Spinal cord (tissue), 10 donors: ENCODE results near the gene ROR2. TPM values are rescaled to one million over a fixed set of nuclear protein-coding genes. Genes with fewer than 3 reads are reported as not detected.
A peak's percentile ranks its signal among the peaks of the same experiment; 100 is the strongest.

Experiments used
- DNase-seq, 6 donors: peaks; one replicate each; pipeline versions ENCODE4 v3.0.0 to v3.0.0-alpha.2; 2013 to 2015; ENCODE audit warnings: low spot score in 6 of 6, low read depth in 4 of 6
- H3K27ac ChIP-seq: one replicate; pipeline ENCODE4 v1.5.1; 2013; ENCODE audit warnings: low read depth, low read length, control low read depth
- H3K27me3 ChIP-seq: one replicate; pipeline ENCODE4 v1.6.1; 2013; ENCODE audit warnings: low read length; ENCODE audit not compliant: control insufficient read depth, insufficient read depth
- H3K36me3 ChIP-seq: one replicate; pipeline ENCODE4 v1.6.1; 2013; ENCODE audit warnings: low read length; ENCODE audit not compliant: control insufficient read depth, insufficient read depth
- H3K4me1 ChIP-seq: one replicate; pipeline ENCODE4 v1.6.1; 2013; ENCODE audit warnings: low read length; ENCODE audit not compliant: control insufficient read depth, insufficient read depth
- H3K4me3 ChIP-seq: one replicate; pipeline ENCODE4 v1.5.1; 2013; ENCODE audit warnings: low read depth, low read length, control low read depth
- H3K9me3 ChIP-seq: one replicate; pipeline ENCODE4 v1.6.1; 2013; ENCODE audit warnings: low read length; ENCODE audit not compliant: control insufficient read depth, insufficient read depth
- WGBS: methylation state at CpG from one replicate; pipeline ENCODE4 v1.1.5; 2013; ENCODE audit warnings: missing lambda C conversion rate; ENCODE audit not compliant: insufficient coverage; 5-methylcytosine and 5-hydroxymethylcytosine counted together
- polyA plus RNA-seq, 2 donors: library from polyadenylated mRNA; unstranded; fragments of 120-200 nt; gene quantifications; one replicate each; pipeline ENCODE4 v1.2.1, GENCODE V29; 2013; ENCODE audit not compliant: insufficient read length in 2 of 2
- total RNA-seq, 2 donors: library from RNA; depleted of rRNA in 1 of 2; stranded (reverse); fragments of 120-200 nt in 1 of 2; fragments of >200 nt in 1 of 2; gene quantifications; one replicate each; pipeline versions ENCODE4 v1.2.3 to v1.2.4, GENCODE V29; 2013 to 2014
- donor health status: healthy.

The ROR2 gene
- total and polyA plus RNA-seq, 4 donors: 3.1 to 20.6 (median 5.0) TPM

- DNase-seq: no peak
- Histone ChIP-seq H3K27me3 (no peaks in the 10 kb centered on the region), H3K9me3 (no peaks in the 10 kb centered on the region), H3K4me1 (peaks cover 9% of the 10 kb centered on the region), H3K36me3 (no peaks in the 10 kb centered on the region), H3K4me3 (no peak overlapping the region), H3K27ac (no peak overlapping the region)
- WGBS: 76% methylated on average over 6 of the region's 8 CpGs
Observed at GRCh38 chr9:91678807-91679580, 271.0 kb downstream of the ROR2 start.

- H3K4me1 ChIP-seq: peaks cover 9% of the 10 kb centered on the region
- peak in 1 of 6 donors; percentile 78 for DNase-seq
- no peak overlapping the region for H3K27ac ChIP-seq
- H3K9me3 ChIP-seq: no peaks in the 10 kb centered on the region
- H3K4me3 ChIP-seq: no peak overlapping the region
- H3K36me3 ChIP-seq: no peaks in the 10 kb centered on the region
- H3K27me3 ChIP-seq: no peaks in the 10 kb centered on the region
- WGBS: no CpG with 5 or more reads among the region's 5 CpGs
Observed at GRCh38 chr9:91677822-91678436, 272.1 kb downstream of the ROR2 start.

GRCh38 chr9:91677331-91677730 lies 272.7 kb downstream of the ROR2 start:
- Histone ChIP-seq H3K36me3 (no peaks in the 10 kb centered on the region), H3K9me3 (no peaks in the 10 kb centered on the region), H3K4me3 (no peak overlapping the region), H3K27ac (no peak overlapping the region), H3K27me3 (no peaks in the 10 kb centered on the region), H3K4me1 (peaks cover 9% of the 10 kb centered on the region)
- 42% methylated on average over 2 of the region's 3 CpGs for WGBS
- peak in 1 of 6 donors; percentile 33 for DNase-seq

- WGBS: 83% methylated on average over 1 of the region's 1 CpG
- Histone ChIP-seq H3K36me3 (no peaks in the 10 kb centered on the region), H3K27me3 (no peaks in the 10 kb centered on the region), H3K9me3 (no peaks in the 10 kb centered on the region), H3K4me3 (no peak overlapping the region), H3K27ac (no peak overlapping the region), H3K4me1 (peaks cover under 1% of the 10 kb centered on the region)
- DNase-seq: peak in 3 of 6 donors; percentile 13 to 55 (median 45)
Observed at GRCh38 chr9:91676046-91676445, 274.0 kb downstream of the ROR2 start.

GRCh38 chr9:91664663-91665062 lies 285.4 kb downstream of the ROR2 start:
- Histone ChIP-seq H3K4me3 (no peak overlapping the region), H3K9me3 (no peaks in the 10 kb centered on the region), H3K27me3 (no peaks in the 10 kb centered on the region), H3K36me3 (no peaks in the 10 kb centered on the region), H3K27ac (no peak overlapping the region), H3K4me1 (no peaks in the 10 kb centered on the region)
- WGBS: 70% methylated on average over 2 of the region's 8 CpGs
- DNase-seq: peak in 2 of 6 donors; percentile 56 to 75

GRCh38 chr9:91663858-91664257 lies 286.2 kb downstream of the ROR2 start:
- Histone ChIP-seq H3K27me3 (no peaks in the 10 kb centered on the region), H3K4me3 (no peak overlapping the region), H3K4me1 (no peaks in the 10 kb centered on the region), H3K36me3 (no peaks in the 10 kb centered on the region), H3K27ac (no peak overlapping the region), H3K9me3 (no peaks in the 10 kb centered on the region)
- no peak for DNase-seq
- WGBS: 83% methylated on average over 5 of the region's 6 CpGs

GRCh38 chr9:91661451-91661850 lies 288.6 kb downstream of the ROR2 start:
- no peaks in the 10 kb centered on the region for H3K36me3 ChIP-seq
- 100% methylated on average over 2 of the region's 3 CpGs for WGBS
- no peaks in the 10 kb centered on the region for H3K4me1 ChIP-seq
- no peak overlapping the region for H3K27ac ChIP-seq
- H3K27me3 ChIP-seq: no peaks in the 10 kb centered on the region
- peak in 1 of 6 donors; percentile 40 for DNase-seq
- no peak overlapping the region for H3K4me3 ChIP-seq
- no peaks in the 10 kb centered on the region for H3K9me3 ChIP-seq

- Histone ChIP-seq H3K9me3 (no peaks in the 10 kb centered on the region), H3K4me1 (no peaks in the 10 kb centered on the region), H3K27ac (no peak overlapping the region), H3K4me3 (no peak overlapping the region), H3K27me3 (no peaks in the 10 kb centered on the region), H3K36me3 (no peaks in the 10 kb centered on the region)
- no CpG with 5 or more reads among the region's 1 CpG for whole genome bisulfite sequencing
- peak in 2 of 6 donors; percentile 19 to 69 for DNase-seq
Observed at GRCh38 chr9:91660521-91660920, 289.5 kb downstream of the ROR2 start.

GRCh38 chr9:91659529-91660495 lies 290.2 kb downstream of the ROR2 start:
- DNase-seq: peak in 2 of 6 donors; percentile 50 to 51
- H3K4me1 ChIP-seq: no peaks in the 10 kb centered on the region

More at GRCh38 chr9:91659529-91660495, 290.2 kb downstream of the ROR2 start:
- no peaks in the 10 kb centered on the region for H3K9me3 ChIP-seq
- WGBS: 50% methylated on average over 1 of the region's 6 CpGs
- no peaks in the 10 kb centered on the region for H3K36me3 ChIP-seq
- no peak overlapping the region for H3K4me3 ChIP-seq
- no peaks in the 10 kb centered on the region for H3K27me3 ChIP-seq
- no peak overlapping the region for H3K27ac ChIP-seq
